ENCODE results near the gene CATSPERB.
"Not testable (repeated sequence)": the region's sequence is repeated elsewhere in the genome, so short reads cannot be mapped to it uniquely, and the experiment has no call there.

The CATSPERB gene

GRCh38 chr14:91674911-91675310 is 57.0 kb downstream of the CATSPERB start:
- no peak for TF ChIP-seq CTCF (IDR thresholded peaks at IDR 0.05; ENCODE audit: low read depth, low read length)
- H3K4me3 ChIP-seq (ENCODE audit: low read depth, low read length): no peak overlapping the region

GRCh38 chr14:91669867-91670266 is 62.0 kb downstream of the CATSPERB start:
- TF ChIP-seq CTCF (IDR thresholded peaks at IDR 0.05; ENCODE audit: low read depth, low read length): no peak
- H3K4me3 ChIP-seq (ENCODE audit: low read depth, low read length): no peak overlapping the region

GRCh38 chr14:91667101-91667500 is 64.8 kb downstream of the CATSPERB start:
- not testable (repeated sequence) for H3K4me3 ChIP-seq (ENCODE audit: low read depth, low read length)

GRCh38 chr14:91660790-91661189 is 71.1 kb downstream of the CATSPERB start:
- no peak for TF ChIP-seq CTCF (IDR thresholded peaks at IDR 0.05; ENCODE audit: low read depth, low read length)
- H3K4me3 ChIP-seq (ENCODE audit: low read depth, low read length): no peak overlapping the region

GRCh38 chr14:91654836-91655235 is 77.0 kb downstream of the CATSPERB start:
- H3K4me3 ChIP-seq (ENCODE audit: low read depth, low read length): no peak overlapping the region
- TF ChIP-seq CTCF (IDR thresholded peaks at IDR 0.05; ENCODE audit: low read depth, low read length): no peak

- no peak for TF ChIP-seq CTCF (IDR thresholded peaks at IDR 0.05; ENCODE audit: low read depth, low read length)
- H3K4me3 ChIP-seq (ENCODE audit: low read depth, low read length): no peak overlapping the region
Measured at GRCh38 chr14:91653451-91653850, 78.4 kb downstream of the CATSPERB start.

GRCh38 chr14:91649930-91650329 is 82.0 kb downstream of the CATSPERB start:
- TF ChIP-seq CTCF (IDR thresholded peaks at IDR 0.05; ENCODE audit: low read depth, low read length): no peak
- no peak overlapping the region for H3K4me3 ChIP-seq (ENCODE audit: low read depth, low read length)

- no peak for TF ChIP-seq CTCF (IDR thresholded peaks at IDR 0.05; ENCODE audit: low read depth, low read length)
Measured at GRCh38 chr14:91647856-91648255, 84.0 kb downstream of the CATSPERB start.

More at GRCh38 chr14:91647856-91648255, 84.0 kb downstream of the CATSPERB start:
- no peak overlapping the region for H3K4me3 ChIP-seq (ENCODE audit: low read depth, low read length)

All from WI38 (cell line).